CD14-positive monocyte (primary cell): ENCODE measurements around the gene ZNF879. TPM values are rescaled to one million over a fixed set of nuclear protein-coding genes. Genes with fewer than 3 reads are reported as not detected.

Source experiments
- DNase-seq, 3 donors: peaks; one replicate each; pipeline ENCODE4 v3.0.0-alpha.2; 2011 to 2022
- H2AFZ ChIP-seq: 2 replicates; pipeline ENCODE4 v1.6.0; 2012; ENCODE audit warnings: mild to moderate bottlenecking, low read depth, low read length, inconsistent platforms; ENCODE audit not compliant: insufficient read depth, poor library complexity, severe bottlenecking
- H3K27ac ChIP-seq, 2 donors: 1 replicate in 1 of 2; 2 replicates in 1 of 2; pipeline ENCODE4 v1.5.1; 2012 to 2013; ENCODE audit warnings: low read length in 2 of 2, control low read depth in 1 of 2, inconsistent platforms in 1 of 2, low read depth in 1 of 2, mild to moderate bottlenecking in 1 of 2
- H3K27me3 ChIP-seq, 2 donors: one replicate each; pipeline versions ENCODE4 v1.6.0 to v1.6.1; 2011 to 2013; ENCODE audit warnings: low read length in 2 of 2; ENCODE audit not compliant: control insufficient read depth in 2 of 2, insufficient read depth in 2 of 2
- H3K36me3 ChIP-seq, 2 donors: replicated peaks in 1 of 2; 1 replicate in 1 of 2; 2 replicates in 1 of 2; pipeline versions ENCODE4 v1.5.1 to v1.6.1; 2012 to 2013; ENCODE audit warnings: low read length in 2 of 2, control low read depth in 1 of 2, inconsistent platforms in 1 of 2, mild to moderate bottlenecking in 1 of 2; ENCODE audit not compliant: insufficient read depth in 2 of 2, control insufficient read depth in 1 of 2
- H3K4me1 ChIP-seq, 2 donors: 1 replicate in 1 of 2; 2 replicates in 1 of 2; pipeline versions ENCODE4 v1.5.1 to v1.6.1; 2012 to 2013; ENCODE audit warnings: low read length in 2 of 2, control low read depth in 1 of 2, inconsistent platforms in 1 of 2, mild to moderate bottlenecking in 1 of 2, moderate library complexity in 1 of 2; ENCODE audit not compliant: insufficient read depth in 2 of 2, control insufficient read depth in 1 of 2
- H3K4me2 ChIP-seq: replicated peaks from 2 replicates; pipeline ENCODE3; 2012; ENCODE audit warnings: low read length, moderate library complexity, mild to moderate bottlenecking; ENCODE audit not compliant: poor library complexity, severe bottlenecking; ENCODE audit errors: extremely low read depth
- H3K4me3 ChIP-seq, 3 experiments: fragments of 200-600 bp in 1 of 3; sonication (generic) in 1 of 3; replicated peaks in 1 of 3; 1 replicate in 2 of 3; 2 replicates in 1 of 3; pipeline ENCODE4 v1.5.1; 2011 to 2013; ENCODE audit warnings: low read length in 3 of 3, mild to moderate bottlenecking in 3 of 3, control low read depth in 2 of 3, low read depth in 2 of 3, inconsistent platforms in 1 of 3, moderate library complexity in 1 of 3
- H3K79me2 ChIP-seq: 2 replicates; pipeline ENCODE4 v1.6.0; 2012; ENCODE audit warnings: mild to moderate bottlenecking, control low read depth, inconsistent platforms, low read length, moderate library complexity; ENCODE audit not compliant: insufficient read depth
- H3K9ac ChIP-seq: 2 replicates; pipeline ENCODE4 v1.6.0; 2017; ENCODE audit warnings: low read length, mild to moderate bottlenecking; ENCODE audit not compliant: insufficient read depth, poor library complexity, severe bottlenecking
- H3K9me3 ChIP-seq, 2 donors: replicated peaks in 1 of 2; 1 replicate in 1 of 2; 2 replicates in 1 of 2; pipeline versions ENCODE4 v1.5.1 to v1.6.1; 2012 to 2013; ENCODE audit warnings: low read length in 2 of 2, control low read depth in 1 of 2; ENCODE audit not compliant: control insufficient read depth in 1 of 2, insufficient read depth in 1 of 2
- H4K20me1 ChIP-seq: 2 replicates; pipeline ENCODE4 v1.6.0; 2012; ENCODE audit warnings: mild to moderate bottlenecking, low read length, control low read depth, moderate library complexity; ENCODE audit not compliant: insufficient read depth
- H3K27ac Mint-ChIP-seq, 7 donors: one replicate each; pipeline ENCODE4 v1.8.0; 2020; ENCODE audit warnings: mild to moderate bottlenecking in 7 of 7, mixed read lengths in 7 of 7, moderate library complexity in 6 of 7, inconsistent platforms in 2 of 7
- H3K27me3 Mint-ChIP-seq, 3 donors: one replicate each; pipeline ENCODE4 v1.8.0; 2021 to 2022; ENCODE audit warnings: low read depth in 3 of 3, mild to moderate bottlenecking in 3 of 3, mixed read lengths in 3 of 3, moderate library complexity in 3 of 3, inconsistent platforms in 1 of 3
- H3K36me3 Mint-ChIP-seq, 2 donors: one replicate each; pipeline ENCODE4 v1.8.0; 2020; ENCODE audit warnings: mixed read lengths in 2 of 2, inconsistent platforms in 1 of 2, mild to moderate bottlenecking in 1 of 2
- H3K4me1 Mint-ChIP-seq: one replicate; pipeline ENCODE4 v1.8.0; 2020; ENCODE audit warnings: mild to moderate bottlenecking, mixed read lengths
- H3K4me3 Mint-ChIP-seq, 2 donors: one replicate each; pipeline ENCODE4 v1.8.0; 2020; ENCODE audit warnings: mild to moderate bottlenecking in 2 of 2, mixed read lengths in 2 of 2, moderate library complexity in 1 of 2
- H3K9me3 Mint-ChIP-seq, 7 donors: one replicate each; pipeline ENCODE4 v1.8.0; 2020 to 2022; ENCODE audit warnings: mixed read lengths in 7 of 7, mild to moderate bottlenecking in 6 of 7, moderate library complexity in 6 of 7, inconsistent platforms in 2 of 7
- CTCF ChIP-seq: fragments of 200-600 bp; IDR thresholded peaks from one replicate; pipeline ENCODE4 v1.8.0; 2022; ENCODE audit warnings: antibody characterized with exemption, mild to moderate bottlenecking
- WGBS: methylation state at CpG from one replicate; pipeline ENCODE4 v1.1.5; 2013; ENCODE audit warnings: missing lambda C conversion rate; ENCODE audit not compliant: insufficient coverage; 5-methylcytosine and 5-hydroxymethylcytosine counted together
- intact Hi-C, 2 donors: fragments of 100-400 bp; cut with micrococcal nuclease; formaldehyde crosslinking; loops; one replicate each; pipeline versions ENCODE4 v1.15.0 to v1.15.1; 2023
- polyA plus RNA-seq, 3 donors: library from polyadenylated mRNA; depleted of rRNA in 1 of 3; unstranded in 2 of 3; stranded (reverse) in 1 of 3; fragments of 300-500 nt in 2 of 3; fragments of >200 nt in 1 of 3; fragmentation: Illumina TruSeq in 2 of 3; gene quantifications; 1 replicate in 2 of 3; 2 replicates in 1 of 3; pipeline ENCODE4 v1.2.3, GENCODE V29; 2012 to 2021

ZNF879 gene
- polyA plus RNA-seq, 3 donors: 0.61 to 1.4 (median 0.71) TPM

- H4K20me1 ChIP-seq: no peaks in the 10 kb centered on the region
- H3K4me1 ChIP-seq: no peaks in the 10 kb centered on the region
- H3K9ac ChIP-seq: no peak overlapping the region
- H3K4me2 ChIP-seq: no peak overlapping the region
- H3K79me2 ChIP-seq: no peaks in the 10 kb centered on the region
- H3K9me3 ChIP-seq: peaks cover 87 to 95% of the 10 kb centered on the region in 2 donors
- no peaks in the 10 kb centered on the region for H3K36me3 ChIP-seq
- H3K4me3 ChIP-seq: no peak overlapping the region
- Mint-ChIP-seq H3K36me3 (no peaks in the 10 kb centered on the region), H3K27ac (no peak overlapping the region), H3K4me1 (no peaks in the 10 kb centered on the region), H3K4me3 (no peak overlapping the region), H3K9me3 (peaks cover 72 to 98% (median 89%) of the 10 kb centered on the region in 7 donors), H3K27me3 (peaks cover 0 to 2% (median 0%) of the 10 kb centered on the region in 3 donors)
- no peaks in the 10 kb centered on the region for H3K27me3 ChIP-seq
- no peak for TF ChIP-seq CTCF
- 97% methylated on average over 43 of the region's 43 CpGs for WGBS
- no peak overlapping the region for H2AFZ ChIP-seq
- intact Hi-C loops: no loop called here
- DNase-seq: no peak
- no peak overlapping the region for H3K27ac ChIP-seq
These were observed 37.2 kb upstream of the ZNF879 start for GRCh38 chr5:178986326-178986960.

- H3K9me3 ChIP-seq: peaks cover 76 to 80% of the 10 kb centered on the region in 2 donors
- peaks cover 0 to 14% of the 10 kb centered on the region in 2 donors for H3K27me3 ChIP-seq
- H4K20me1 ChIP-seq: no peaks in the 10 kb centered on the region
- H3K27ac ChIP-seq: no peak overlapping the region
- no peak for TF ChIP-seq CTCF
- Mint-ChIP-seq H3K36me3 (no peaks in the 10 kb centered on the region), H3K4me3 (no peak overlapping the region), H3K4me1 (no peaks in the 10 kb centered on the region), H3K9me3 (peaks cover 63 to 93% (median 83%) of the 10 kb centered on the region in 7 donors), H3K27ac (no peak overlapping the region), H3K27me3 (peaks cover 11 to 17% (median 15%) of the 10 kb centered on the region in 3 donors)
- H3K4me2 ChIP-seq: no peak overlapping the region
- H3K36me3 ChIP-seq: no peaks in the 10 kb centered on the region
- H3K4me1 ChIP-seq: no peaks in the 10 kb centered on the region
- intact Hi-C loops: no loop called here
- 97% methylated on average over 14 of the region's 27 CpGs for WGBS
- H3K79me2 ChIP-seq: no peaks in the 10 kb centered on the region
- H3K9ac ChIP-seq: no peak overlapping the region
- no peak for DNase-seq
- H2AFZ ChIP-seq: no peak overlapping the region
- H3K4me3 ChIP-seq: no peak overlapping the region
These were observed 35.0 kb upstream of the ZNF879 start for GRCh38 chr5:178988436-178989220.
